ENCODE measurements around the gene BBS9.
A peak's percentile ranks its signal among the peaks of the same experiment; 100 is the strongest.

Gene BBS9

GRCh38 chr7:33220231-33220630 is 90.9 kb downstream of the BBS9 start:
- H3K9ac ChIP-seq (ENCODE audit: insufficient read length), result no peak overlapping the region
- DNase-seq (ENCODE audit: low read depth, low spot score), result no peak
- TF ChIP-seq EZH2 (IDR thresholded peaks at IDR 0.05) (no peak), FOXP2 (optimal IDR thresholded peaks at IDR 0.05; ENCODE audit: control extremely low read depth, extremely low read length, insufficient read depth) (no peak), POLR2AphosphoS5 (IDR thresholded peaks at IDR 0.05; ENCODE audit: borderline replicate concordance, low read depth, low read length) (no peak)
- H3K36me3 ChIP-seq (ENCODE audit: insufficient read depth, low read length), result no peaks in the 10 kb centered on the region
- no peaks in the 10 kb centered on the region for H3K9me3 ChIP-seq (ENCODE audit: low read depth, low read length)
- H3K4me3 ChIP-seq, result no peak overlapping the region
- H3K27ac ChIP-seq, result no peak overlapping the region

GRCh38 chr7:33221390-33221789 is 92.0 kb downstream of the BBS9 start:
- TF ChIP-seq FOXP2 (optimal IDR thresholded peaks at IDR 0.05; ENCODE audit: control extremely low read depth, extremely low read length, insufficient read depth), result no peak
- TF ChIP-seq EZH2 (IDR thresholded peaks at IDR 0.05), result no peak
- TF ChIP-seq POLR2AphosphoS5 (IDR thresholded peaks at IDR 0.05; ENCODE audit: borderline replicate concordance, low read depth, low read length), result no peak
- no peak for DNase-seq (ENCODE audit: low read depth, low spot score)
- H3K4me3 ChIP-seq, result no peak overlapping the region
- no peaks in the 10 kb centered on the region for H3K9me3 ChIP-seq (ENCODE audit: low read depth, low read length)
- no peaks in the 10 kb centered on the region for H3K36me3 ChIP-seq (ENCODE audit: insufficient read depth, low read length)
- H3K27ac ChIP-seq, result no peak overlapping the region
- no peak overlapping the region for H3K9ac ChIP-seq (ENCODE audit: insufficient read length)

- no peak overlapping the region for H3K9ac ChIP-seq (ENCODE audit: insufficient read length)
- TF ChIP-seq FOXP2 (optimal IDR thresholded peaks at IDR 0.05; ENCODE audit: control extremely low read depth, extremely low read length, insufficient read depth) (no peak), EZH2 (IDR thresholded peaks at IDR 0.05) (no peak), POLR2AphosphoS5 (IDR thresholded peaks at IDR 0.05; ENCODE audit: borderline replicate concordance, low read depth, low read length) (no peak)
- no peak overlapping the region for H3K4me3 ChIP-seq
- 0 out of 2 replicates have a peak, but pooled peaks cover 2% of the 10 kb centered on the region for H3K9me3 ChIP-seq (ENCODE audit: low read depth, low read length)
- H3K36me3 ChIP-seq (ENCODE audit: insufficient read depth, low read length), result no peaks in the 10 kb centered on the region
- H3K27ac ChIP-seq, result 0 out of 2 replicates have a peak overlapping the region, but pooled peaks have one; percentile 3
- DNase-seq (ENCODE audit: low read depth, low spot score), result no peak
These were observed 103.3 kb downstream of the BBS9 start for GRCh38 chr7:33232632-33233145.

GRCh38 chr7:33233659-33234058 is 104.3 kb downstream of the BBS9 start:
- no peak overlapping the region for H3K27ac ChIP-seq
- no peak overlapping the region for H3K4me3 ChIP-seq
- H3K9me3 ChIP-seq (ENCODE audit: low read depth, low read length), result 0 out of 2 replicates have a peak, but pooled peaks cover 2% of the 10 kb centered on the region
- H3K9ac ChIP-seq (ENCODE audit: insufficient read length), result no peak overlapping the region
- no peaks in the 10 kb centered on the region for H3K36me3 ChIP-seq (ENCODE audit: insufficient read depth, low read length)
- DNase-seq (ENCODE audit: low read depth, low spot score), result no peak
- no peak for TF ChIP-seq FOXP2 (optimal IDR thresholded peaks at IDR 0.05; ENCODE audit: control extremely low read depth, extremely low read length, insufficient read depth)
- TF ChIP-seq POLR2AphosphoS5 (IDR thresholded peaks at IDR 0.05; ENCODE audit: borderline replicate concordance, low read depth, low read length), result no peak
- TF ChIP-seq EZH2 (IDR thresholded peaks at IDR 0.05), result no peak

- no peaks in the 10 kb centered on the region for H3K9me3 ChIP-seq (ENCODE audit: low read depth, low read length)
- H3K36me3 ChIP-seq (ENCODE audit: insufficient read depth, low read length), result no peaks in the 10 kb centered on the region
- H3K4me3 ChIP-seq, result no peak overlapping the region
- DNase-seq (ENCODE audit: low read depth, low spot score), result no peak
- no peak for TF ChIP-seq EZH2 (IDR thresholded peaks at IDR 0.05)
- TF ChIP-seq FOXP2 (optimal IDR thresholded peaks at IDR 0.05; ENCODE audit: control extremely low read depth, extremely low read length, insufficient read depth), result no peak
- TF ChIP-seq POLR2AphosphoS5 (IDR thresholded peaks at IDR 0.05; ENCODE audit: borderline replicate concordance, low read depth, low read length), result no peak
- no peak overlapping the region for H3K27ac ChIP-seq
- H3K9ac ChIP-seq (ENCODE audit: insufficient read length), result no peak overlapping the region
These were observed 107.7 kb downstream of the BBS9 start for GRCh38 chr7:33237036-33237435.

GRCh38 chr7:33243319-33243881 is 114.0 kb downstream of the BBS9 start:
- no peaks in the 10 kb centered on the region for H3K9me3 ChIP-seq (ENCODE audit: low read depth, low read length)
- DNase-seq (ENCODE audit: low read depth, low spot score), result peak; percentile 68
- peak overlapping the region; percentile 22 for H3K9ac ChIP-seq (ENCODE audit: insufficient read length)
- TF ChIP-seq POLR2AphosphoS5 (IDR thresholded peaks at IDR 0.05; ENCODE audit: borderline replicate concordance, low read depth, low read length) (no peak), EZH2 (IDR thresholded peaks at IDR 0.05) (no peak), FOXP2 (optimal IDR thresholded peaks at IDR 0.05; ENCODE audit: control extremely low read depth, extremely low read length, insufficient read depth) (no peak)
- H3K4me3 ChIP-seq, result no peak overlapping the region
- H3K36me3 ChIP-seq (ENCODE audit: insufficient read depth, low read length), result no peaks in the 10 kb centered on the region
- peak overlapping the region; percentile 58; the same call in 1 of the 2 replicates for H3K27ac ChIP-seq

GRCh38 chr7:33248671-33249070 is 119.3 kb downstream of the BBS9 start:
- Histone ChIP-seq H3K27ac (no peak overlapping the region), H3K4me3 (no peak overlapping the region), H3K36me3 (ENCODE audit: insufficient read depth, low read length) (no peaks in the 10 kb centered on the region), H3K9me3 (ENCODE audit: low read depth, low read length) (no peaks in the 10 kb centered on the region), H3K9ac (ENCODE audit: insufficient read length) (no peak overlapping the region)
- TF ChIP-seq POLR2AphosphoS5 (IDR thresholded peaks at IDR 0.05; ENCODE audit: borderline replicate concordance, low read depth, low read length), result no peak
- DNase-seq (ENCODE audit: low read depth, low spot score), result no peak

GRCh38 chr7:33250421-33250871 is 121.1 kb downstream of the BBS9 start:
- DNase-seq (ENCODE audit: low read depth, low spot score), result no peak
- no peak overlapping the region for H3K4me3 ChIP-seq
- H3K9me3 ChIP-seq (ENCODE audit: low read depth, low read length), result no peaks in the 10 kb centered on the region
- no peak overlapping the region for H3K27ac ChIP-seq
- TF ChIP-seq POLR2AphosphoS5 (IDR thresholded peaks at IDR 0.05; ENCODE audit: borderline replicate concordance, low read depth, low read length) (no peak), EZH2 (IDR thresholded peaks at IDR 0.05) (no peak), FOXP2 (optimal IDR thresholded peaks at IDR 0.05; ENCODE audit: control extremely low read depth, extremely low read length, insufficient read depth) (no peak)
- no peak overlapping the region for H3K9ac ChIP-seq (ENCODE audit: insufficient read length)
- H3K36me3 ChIP-seq (ENCODE audit: insufficient read depth, low read length), result no peaks in the 10 kb centered on the region

GRCh38 chr7:33251301-33251700 is 121.9 kb downstream of the BBS9 start:
- Histone ChIP-seq H3K36me3 (ENCODE audit: insufficient read depth, low read length) (no peaks in the 10 kb centered on the region), H3K9me3 (ENCODE audit: low read depth, low read length) (no peaks in the 10 kb centered on the region), H3K4me3 (no peak overlapping the region), H3K9ac (ENCODE audit: insufficient read length) (no peak overlapping the region), H3K27ac (no peak overlapping the region)
- DNase-seq (ENCODE audit: low read depth, low spot score), result no peak
- TF ChIP-seq EZH2 (IDR thresholded peaks at IDR 0.05) (no peak), FOXP2 (optimal IDR thresholded peaks at IDR 0.05; ENCODE audit: control extremely low read depth, extremely low read length, insufficient read depth) (no peak), POLR2AphosphoS5 (IDR thresholded peaks at IDR 0.05; ENCODE audit: borderline replicate concordance, low read depth, low read length) (no peak)

Measured in SK-N-MC (cell line).